NCI-H2196 treated with DMSO at 0.1 percent for 48 hours (cell line): ENCODE measurements around the gene LAMP5.

ENCODE experiments used
- DNase-seq: peaks from one replicate; lab custom pipeline; 2025; ENCODE audit not compliant: unreplicated experiment; lab: John Stamatoyannopoulos, UW

Gene LAMP5

GRCh38 chr20:9532069-9532838 lies 17.9 kb downstream of the LAMP5 start:
- no peak for DNase-seq

GRCh38 chr20:9534025-9534424 lies 19.6 kb downstream of the LAMP5 start:
- no peak for DNase-seq

- DNase-seq: no peak
Observed at GRCh38 chr20:9535449-9535848, 21.1 kb downstream of the LAMP5 start.

GRCh38 chr20:9543214-9543613 lies 28.8 kb downstream of the LAMP5 start:
- no peak for DNase-seq

GRCh38 chr20:9550283-9550682 lies 35.9 kb downstream of the LAMP5 start:
- no peak for DNase-seq

- DNase-seq: no peak
Observed at GRCh38 chr20:9550871-9551270, 36.5 kb downstream of the LAMP5 start.

GRCh38 chr20:9551808-9552550 lies 37.6 kb downstream of the LAMP5 start:
- DNase-seq: no peak

GRCh38 chr20:9555781-9556180 lies 41.4 kb downstream of the LAMP5 start:
- no peak for DNase-seq

- DNase-seq: no peak
Observed at GRCh38 chr20:9557411-9557810, 43.0 kb downstream of the LAMP5 start.

GRCh38 chr20:9565910-9566550 lies 51.6 kb downstream of the LAMP5 start:
- DNase-seq: no peak

GRCh38 chr20:9566977-9567376 lies 52.6 kb downstream of the LAMP5 start:
- no peak for DNase-seq

- no peak for DNase-seq
Observed at GRCh38 chr20:9570612-9571011, 56.2 kb downstream of the LAMP5 start.

- no peak for DNase-seq
Observed at GRCh38 chr20:9571783-9572182, 57.4 kb downstream of the LAMP5 start.

- DNase-seq: no peak
Observed at GRCh38 chr20:9572670-9573069, 58.3 kb downstream of the LAMP5 start.

- DNase-seq: no peak
Observed at GRCh38 chr20:9573335-9574151, 59.2 kb downstream of the LAMP5 start.

- DNase-seq: no peak
Observed at GRCh38 chr20:9574181-9574580, 59.8 kb downstream of the LAMP5 start.

- DNase-seq: no peak
Observed at GRCh38 chr20:9574776-9575175, 60.4 kb downstream of the LAMP5 start.

- no peak for DNase-seq
Observed at GRCh38 chr20:9575836-9576235, 61.4 kb downstream of the LAMP5 start.

GRCh38 chr20:9576695-9577094 lies 62.3 kb downstream of the LAMP5 start:
- no peak for DNase-seq

- DNase-seq: no peak
Observed at GRCh38 chr20:9577397-9577796, 63.0 kb downstream of the LAMP5 start.

- DNase-seq: no peak
Observed at GRCh38 chr20:9578594-9578993, 64.2 kb downstream of the LAMP5 start.
